ENCODE measurements around the gene ASCC2. TPM values are rescaled to one million over a fixed set of nuclear protein-coding genes. Genes with fewer than 3 reads are reported as not detected.

ASCC2 gene
- total RNA-seq, 2 donors from 2014 or later: 44.2 to 45.5 TPM

GRCh38 chr22:29810216-29810615 is 27.9 kb downstream of the ASCC2 start:
- Mint-ChIP-seq H3K36me3 (ENCODE audit: low read depth) (peaks cover 75% of the 10 kb centered on the region), H3K27me3 (ENCODE audit: insufficient read depth) (no peaks in the 10 kb centered on the region), H3K4me1 (no peaks in the 10 kb centered on the region), H3K9me3 (no peaks in the 10 kb centered on the region), H3K4me3 (no peak overlapping the region), H3K27ac (no peak overlapping the region)
- H3K36me3 ChIP-seq (ENCODE audit: control insufficient read depth, insufficient read depth, low read length): peaks cover 81% of the 10 kb centered on the region
- H3K27ac ChIP-seq (ENCODE audit: low read depth, low read length): no peak overlapping the region
- DNase-seq: no peak
- H3K9me3 ChIP-seq (ENCODE audit: control insufficient read depth, low read length): no peaks in the 10 kb centered on the region
- H3K4me1 ChIP-seq (ENCODE audit: control insufficient read depth, insufficient read depth, low read length): no peaks in the 10 kb centered on the region
- WGBS, 2 experiments (ENCODE audit: insufficient coverage in 1 of 2, insufficient read length in 1 of 2): 92 to 100% methylated on average over 2 of the region's 2 CpGs
- H3K4me3 ChIP-seq (ENCODE audit: low read length): no peak overlapping the region
- H3K9ac ChIP-seq (ENCODE audit: extremely low read depth, low read length, poor library complexity, severe bottlenecking): no peak overlapping the region
- H3K27me3 ChIP-seq (ENCODE audit: control insufficient read depth, insufficient read depth, low read length, poor library complexity, severe bottlenecking): no peaks in the 10 kb centered on the region
- TF ChIP-seq, protein P1, sequence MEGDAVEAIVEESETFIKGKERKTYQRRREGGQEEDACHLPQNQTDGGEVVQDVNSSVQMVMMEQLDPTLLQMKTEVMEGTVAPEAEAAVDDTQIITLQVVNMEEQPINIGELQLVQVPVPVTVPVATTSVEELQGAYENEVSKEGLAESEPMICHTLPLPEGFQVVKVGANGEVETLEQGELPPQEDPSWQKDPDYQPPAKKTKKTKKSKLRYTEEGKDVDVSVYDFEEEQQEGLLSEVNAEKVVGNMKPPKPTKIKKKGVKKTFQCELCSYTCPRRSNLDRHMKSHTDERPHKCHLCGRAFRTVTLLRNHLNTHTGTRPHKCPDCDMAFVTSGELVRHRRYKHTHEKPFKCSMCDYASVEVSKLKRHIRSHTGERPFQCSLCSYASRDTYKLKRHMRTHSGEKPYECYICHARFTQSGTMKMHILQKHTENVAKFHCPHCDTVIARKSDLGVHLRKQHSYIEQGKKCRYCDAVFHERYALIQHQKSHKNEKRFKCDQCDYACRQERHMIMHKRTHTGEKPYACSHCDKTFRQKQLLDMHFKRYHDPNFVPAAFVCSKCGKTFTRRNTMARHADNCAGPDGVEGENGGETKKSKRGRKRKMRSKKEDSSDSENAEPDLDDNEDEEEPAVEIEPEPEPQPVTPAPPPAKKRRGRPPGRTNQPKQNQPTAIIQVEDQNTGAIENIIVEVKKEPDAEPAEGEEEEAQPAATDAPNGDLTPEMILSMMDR (conservative IDR thresholded peaks at IDR 0.05): no peak

DNA sequence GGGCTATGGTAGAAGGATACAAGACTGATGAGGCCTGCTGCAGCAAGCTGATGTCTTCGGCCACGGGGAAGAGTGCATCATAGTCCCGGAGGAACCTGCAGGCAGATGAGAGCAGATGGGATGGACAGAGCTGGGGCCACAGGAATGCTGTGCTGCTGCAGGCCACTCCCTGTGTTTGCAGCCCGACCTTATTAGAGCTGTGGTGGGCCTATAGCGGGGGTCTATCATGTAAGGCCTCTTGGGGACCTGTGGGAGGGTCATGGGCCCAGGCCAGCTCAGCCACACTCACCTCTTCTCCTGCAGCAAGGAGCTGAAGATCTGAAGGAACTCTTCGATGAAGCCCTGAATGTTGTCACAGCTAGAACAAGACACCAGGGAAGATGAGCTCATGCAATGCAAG is 31.9 kb downstream of the ASCC2 start:
- Histone ChIP-seq H3K9me3 (ENCODE audit: control insufficient read depth, low read length) (no peaks in the 10 kb centered on the region), H3K4me1 (ENCODE audit: control insufficient read depth, insufficient read depth, low read length) (peaks cover 3% of the 10 kb centered on the region), H3K27me3 (ENCODE audit: control insufficient read depth, insufficient read depth, low read length, poor library complexity, severe bottlenecking) (no peaks in the 10 kb centered on the region), H3K9ac (ENCODE audit: extremely low read depth, low read length, poor library complexity, severe bottlenecking) (no peak overlapping the region), H3K36me3 (ENCODE audit: control insufficient read depth, insufficient read depth, low read length) (peaks cover 69% of the 10 kb centered on the region), H3K4me3 (ENCODE audit: low read length) (no peak overlapping the region), H3K27ac (ENCODE audit: low read depth, low read length) (no peak overlapping the region)
- H3K4me1 Mint-ChIP-seq: peaks cover 3% of the 10 kb centered on the region
- H3K9me3 Mint-ChIP-seq: no peaks in the 10 kb centered on the region
- DNase-seq: no peak
- H3K27ac Mint-ChIP-seq: no peak overlapping the region
- H3K27me3 Mint-ChIP-seq (ENCODE audit: insufficient read depth): no peaks in the 10 kb centered on the region
- peaks cover 55% of the 10 kb centered on the region for H3K36me3 Mint-ChIP-seq (ENCODE audit: low read depth)
- TF ChIP-seq, protein P1 (conservative IDR thresholded peaks at IDR 0.05): no peak
- no peak overlapping the region for H3K4me3 Mint-ChIP-seq
- WGBS, 2 experiments (ENCODE audit: insufficient coverage in 1 of 2, insufficient read length in 1 of 2): 92 to 100% methylated on average over 4 to 6 of the region's 6 CpGs

GRCh38 chr22:29804985-29805384 is 33.1 kb downstream of the ASCC2 start:
- Histone ChIP-seq H3K4me3 (ENCODE audit: low read length) (no peak overlapping the region), H3K9ac (ENCODE audit: extremely low read depth, low read length, poor library complexity, severe bottlenecking) (no peak overlapping the region), H3K4me1 (ENCODE audit: control insufficient read depth, insufficient read depth, low read length) (peaks cover 4% of the 10 kb centered on the region), H3K9me3 (ENCODE audit: control insufficient read depth, low read length) (no peaks in the 10 kb centered on the region), H3K36me3 (ENCODE audit: control insufficient read depth, insufficient read depth, low read length) (peaks cover 67% of the 10 kb centered on the region), H3K27ac (ENCODE audit: low read depth, low read length) (no peak overlapping the region), H3K27me3 (ENCODE audit: control insufficient read depth, insufficient read depth, low read length, poor library complexity, severe bottlenecking) (no peaks in the 10 kb centered on the region)
- 90 to 100% methylated on average over 2 of the region's 2 CpGs for WGBS, 2 experiments (ENCODE audit: insufficient coverage in 1 of 2, insufficient read length in 1 of 2)
- peaks cover 55% of the 10 kb centered on the region for H3K36me3 Mint-ChIP-seq (ENCODE audit: low read depth)
- H3K27me3 Mint-ChIP-seq (ENCODE audit: insufficient read depth): no peaks in the 10 kb centered on the region
- no peak for DNase-seq
- H3K9me3 Mint-ChIP-seq: no peaks in the 10 kb centered on the region
- H3K27ac Mint-ChIP-seq: peak overlapping the region; percentile 1
- H3K4me3 Mint-ChIP-seq: no peak overlapping the region
- peaks cover 9% of the 10 kb centered on the region for H3K4me1 Mint-ChIP-seq
- TF ChIP-seq, protein P1 (conservative IDR thresholded peaks at IDR 0.05): no peak
